CD4-positive, alpha-beta T cell (primary cell): ENCODE data around the gene HEY2. TPM values are rescaled to one million over a fixed set of nuclear protein-coding genes. Genes with fewer than 3 reads are reported as not detected.

Experiments
- ATAC-seq: fragments of 200-7000 bp; cut with Tn5 transposase; one replicate; pipeline ENCODE4 v1.10.0; 2022; ENCODE audit warnings: mild to moderate bottlenecking; ENCODE audit not compliant: poor library complexity
- CTCF ChIA-PET: fragments of 350-600 bp; sonication (Branson Sonifier 250); formaldehyde crosslinking; loops from one replicate; lab custom pipeline; 2021; ENCODE audit warnings: antibody characterized with exemption, inconsistent platforms; lab: Charles Lee
- POLR2A ChIA-PET: fragments of 350-600 bp; sonication (Branson Sonifier 250); formaldehyde crosslinking; loops from one replicate; lab custom pipeline; 2021; ENCODE audit warnings: antibody characterized with exemption, inconsistent platforms; lab: Charles Lee
- DNase-seq, 14 experiments: peaks; one replicate each; pipeline ENCODE4 v3.0.0-alpha.2; 2013 to 2020; ENCODE audit warnings: mixed read lengths in 2 of 14
- H3K27ac ChIP-seq, 2 donors: one replicate each; pipeline versions ENCODE4 v1.5.1 to v1.7.0; 2013; ENCODE audit warnings: low read length in 2 of 2, low read depth in 1 of 2, mild to moderate bottlenecking in 1 of 2
- H3K27me3 ChIP-seq, 2 experiments: 1 replicate in 1 of 2; 2 replicates in 1 of 2; pipeline versions ENCODE4 v1.6.1 to v1.7.0; 2013; ENCODE audit warnings: low read length in 2 of 2, control low read depth in 1 of 2, mild to moderate bottlenecking in 1 of 2, moderate library complexity in 1 of 2; ENCODE audit not compliant: insufficient read depth in 2 of 2, control insufficient read depth in 1 of 2
- H3K36me3 ChIP-seq: one replicate; pipeline ENCODE4 v1.6.1; 2013; ENCODE audit warnings: low read length, control low read depth; ENCODE audit not compliant: insufficient read depth
- H3K4me1 ChIP-seq: one replicate; pipeline ENCODE4 v1.6.1; 2013; ENCODE audit warnings: low read length, control low read depth; ENCODE audit not compliant: insufficient read depth
- H3K4me3 ChIP-seq: one replicate; pipeline ENCODE4 v1.5.1; 2013; ENCODE audit warnings: mild to moderate bottlenecking, low read length, moderate library complexity
- H3K9me3 ChIP-seq, 2 experiments: 1 replicate in 1 of 2; 2 replicates in 1 of 2; pipeline versions ENCODE4 v1.6.1 to v1.7.0; 2013; ENCODE audit warnings: low read length in 2 of 2, mild to moderate bottlenecking in 2 of 2, control low read depth in 1 of 2, moderate library complexity in 1 of 2; ENCODE audit not compliant: control insufficient read depth in 1 of 2, insufficient read depth in 1 of 2
- H3K27ac Mint-ChIP-seq: one replicate; pipeline ENCODE4 v1.8.0; 2020; ENCODE audit warnings: mixed read lengths
- H3K27me3 Mint-ChIP-seq: one replicate; pipeline ENCODE4 v1.8.0; 2021; ENCODE audit warnings: mixed read lengths
- H3K36me3 Mint-ChIP-seq: one replicate; pipeline ENCODE4 v1.8.0; 2021; ENCODE audit warnings: low read depth, mixed read lengths
- H3K4me1 Mint-ChIP-seq: one replicate; pipeline ENCODE4 v1.8.0; 2021; ENCODE audit warnings: low read depth, mixed read lengths
- H3K4me3 Mint-ChIP-seq: one replicate; pipeline ENCODE4 v1.8.0; 2020; ENCODE audit warnings: mild to moderate bottlenecking, mixed read lengths
- H3K9me3 Mint-ChIP-seq: one replicate; pipeline ENCODE4 v1.8.0; 2020; ENCODE audit warnings: mixed read lengths
- CTCF ChIP-seq: fragments of 200-600 bp; IDR thresholded peaks from one replicate; pipeline ENCODE4 v1.8.0; 2022; ENCODE audit warnings: antibody characterized with exemption, mild to moderate bottlenecking
- intact Hi-C, 2 experiments: fragments of 100-400 bp; cut with DNase I in 1 of 2; cut with micrococcal nuclease in 1 of 2; formaldehyde crosslinking; loops; one replicate each; pipeline versions ENCODE4 v1.15.1 to v1.9.0; 2023 to 2025; cut with DNase I, micrococcal nuclease
- total RNA-seq, 174 experiments: library from RNA in 2 of 174; stranded (reverse) in 2 of 174; gene quantifications; one replicate each; pipeline ENCODE4 v1.2.3 and lab custom pipeline; 2021 to 2026

Gene HEY2
- total RNA-seq, 2 experiments from 2014 or later: 0.08 to 0.30 TPM

GRCh38 chr6:125791151-125791819 is 41.9 kb downstream of the HEY2 start:
- Mint-ChIP-seq H3K27me3 (no peaks in the 10 kb centered on the region), H3K4me1 (peaks cover 65% of the 10 kb centered on the region), H3K4me3 (peak overlapping the region; percentile 93), H3K9me3 (no peaks in the 10 kb centered on the region), H3K27ac (peak overlapping the region; percentile 91), H3K36me3 (peaks cover 22% of the 10 kb centered on the region)
- DNase-seq (peak; percentile 21 to 79 (median 38)), ATAC-seq (peak; percentile 48)
- H3K27me3 ChIP-seq: no peaks in the 10 kb centered on the region
- H3K4me3 ChIP-seq: peak overlapping the region; percentile 83
- POLR2A ChIA-PET: interaction anchor here (0.5 to 4.7 kb wide), 58 partner anchors 8 to 1553 kb away, joined by 3 to 528 read pairs (median 6); partner anchors contain the start of genes ECHDC1, HDDC2, HEY2 and HINT3
- TF ChIP-seq CTCF: peak; percentile 65
- peaks cover 5% of the 10 kb centered on the region for H3K36me3 ChIP-seq
- CTCF ChIA-PET: interaction anchor here (0.6 to 3.8 kb wide), 18 partner anchors 10 to 1725 kb away, joined by 3 to 72 read pairs (median 4); partner anchors contain the start of genes HDDC2, HINT3 and RNF146
- H3K4me1 ChIP-seq: peaks cover 25% of the 10 kb centered on the region
- intact Hi-C loops: loop anchor here (1.0 to 5.0 kb wide), 5 partner anchors 10 to 166 kb away; no protein-coding TSS in a partner anchor
- no peaks in the 10 kb centered on the region for H3K9me3 ChIP-seq
- peak overlapping the region; percentile 25 to 82 for H3K27ac ChIP-seq

- peak overlapping the region; percentile 83 for H3K4me3 ChIP-seq
- peak; percentile 6 for TF ChIP-seq CTCF
- H3K27ac ChIP-seq: no peak overlapping the region
- ChIA-PET CTCF (interaction anchor here (0.6 to 3.8 kb wide), 14 partner anchors 10 to 1475 kb away, joined by 3 to 72 read pairs (median 4); partner anchors contain the start of genes HDDC2, HINT3 and RNF146), POLR2A (interaction anchor here (0.7 to 4.7 kb wide), 20 partner anchors 9 to 489 kb away, joined by 4 to 528 read pairs (median 13); partner anchors contain the start of genes HDDC2, HEY2, HINT3 and TRMT11)
- Mint-ChIP-seq H3K4me3 (peak overlapping the region; percentile 93), H3K27ac (peak overlapping the region; percentile 91), H3K9me3 (no peaks in the 10 kb centered on the region), H3K27me3 (no peaks in the 10 kb centered on the region), H3K36me3 (peaks cover 21% of the 10 kb centered on the region), H3K4me1 (peaks cover 65% of the 10 kb centered on the region)
- peaks cover 5% of the 10 kb centered on the region for H3K36me3 ChIP-seq
- H3K9me3 ChIP-seq: no peaks in the 10 kb centered on the region
- DNase-seq (no peak), ATAC-seq (no peak)
- peaks cover 25% of the 10 kb centered on the region for H3K4me1 ChIP-seq
- H3K27me3 ChIP-seq: no peaks in the 10 kb centered on the region
- intact Hi-C loops: loop anchor here (1.0 to 5.0 kb wide), 5 partner anchors 10 to 166 kb away; no protein-coding TSS in a partner anchor
Observed at GRCh38 chr6:125791820-125792165, 42.4 kb downstream of the HEY2 start.

GRCh38 chr6:125792172-125792571 is 42.7 kb downstream of the HEY2 start:
- ChIA-PET POLR2A (interaction anchor here (0.7 to 4.7 kb wide), 11 partner anchors 9 to 490 kb away, joined by 4 to 528 read pairs (median 15); partner anchors contain the start of genes HDDC2, HINT3 and TRMT11), CTCF (interaction anchor here (0.6 to 3.8 kb wide), 12 partner anchors 11 to 1474 kb away, joined by 3 to 72 read pairs (median 4); partner anchors contain the start of genes HDDC2, HINT3 and RNF146)
- H3K27ac ChIP-seq: no peak overlapping the region
- ATAC-seq (no peak), DNase-seq (no peak)
- H3K27ac Mint-ChIP-seq: peak overlapping the region; percentile 91
- peaks cover 19% of the 10 kb centered on the region for H3K36me3 Mint-ChIP-seq
- H3K36me3 ChIP-seq: peaks cover 3% of the 10 kb centered on the region
- no peak for TF ChIP-seq CTCF
- no peaks in the 10 kb centered on the region for H3K9me3 Mint-ChIP-seq
- H3K4me3 ChIP-seq: no peak overlapping the region
- intact Hi-C loops: loop anchor here (1.0 to 5.0 kb wide), 2 partner anchors 125 to 165 kb away; no protein-coding TSS in a partner anchor
- H3K27me3 Mint-ChIP-seq: no peaks in the 10 kb centered on the region
- peak overlapping the region; percentile 93 for H3K4me3 Mint-ChIP-seq
- H3K4me1 ChIP-seq: peaks cover 25% of the 10 kb centered on the region
- no peaks in the 10 kb centered on the region for H3K9me3 ChIP-seq
- no peaks in the 10 kb centered on the region for H3K27me3 ChIP-seq
- H3K4me1 Mint-ChIP-seq: peaks cover 69% of the 10 kb centered on the region
